Measurements from ENCODE around the gene SLC30A2.

DNA sequence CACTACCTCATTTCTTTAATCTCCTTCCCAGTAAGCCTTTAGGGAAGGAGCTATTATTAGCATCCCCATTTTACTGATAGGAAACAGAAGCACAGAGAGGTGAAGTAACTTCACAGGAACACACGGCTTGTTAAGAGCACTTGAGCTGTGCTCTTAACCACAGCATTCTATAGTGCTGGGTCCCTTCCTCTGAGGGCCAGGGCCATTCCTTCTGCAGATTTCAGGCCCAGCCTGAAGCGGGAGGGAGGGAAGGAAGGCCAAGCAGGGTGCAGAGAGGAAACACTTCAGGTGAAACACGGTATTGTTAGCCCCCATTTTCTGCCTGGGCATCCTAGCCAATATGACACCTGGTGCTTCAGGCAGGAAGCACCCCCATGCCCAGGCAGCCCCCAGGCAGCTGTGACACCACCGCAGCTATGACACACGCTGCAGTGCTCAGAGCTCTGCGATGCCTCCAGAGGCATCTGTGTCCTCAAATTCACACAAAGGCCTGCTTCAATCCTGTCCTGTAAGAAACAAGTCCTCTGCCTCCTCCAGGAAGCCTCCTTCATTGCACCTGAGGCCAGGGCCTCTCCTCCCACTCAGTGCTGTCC is 28.9 kb downstream of the SLC30A2 start:
- TF ChIP-seq FOXM1 (IDR thresholded peaks at IDR 0.05; ENCODE audit: low read depth, low read length) (no peak), NFIC (IDR thresholded peaks at IDR 0.05; ENCODE audit: low read depth, low read length) (no peak), CTCF (IDR thresholded peaks at IDR 0.05 in 2 of 3, conservative IDR thresholded peaks at IDR 0.05 in 1 of 3; ENCODE audit: control insufficient read depth in 2 of 3, extremely low read depth in 1 of 3, insufficient read depth in 1 of 3, low read depth in 3 of 3, low read length in 3 of 3) (no peak), JUNB (IDR thresholded peaks at IDR 0.05) (no peak), CREM (IDR thresholded peaks at IDR 0.05; ENCODE audit: low read depth) (no peak), POLR2AphosphoS5 (IDR thresholded peaks at IDR 0.05; ENCODE audit: low read length) (no peak), TAF1 (IDR thresholded peaks at IDR 0.05; ENCODE audit: borderline replicate concordance, low read depth, low read length) (no peak), EZH2 (IDR thresholded peaks at IDR 0.05; ENCODE audit: borderline replicate concordance, control insufficient read depth, low read depth, low read length) (no peak), EP300 (IDR thresholded peaks at IDR 0.05; ENCODE audit: borderline replicate concordance in 1 of 2, control insufficient read depth in 1 of 2, low read depth in 2 of 2, low read length in 2 of 2) (no peak), POLR2A (IDR thresholded peaks at IDR 0.05; ENCODE audit: low read depth, low read length) (no peak)
- TF ChIP-seq, protein P1, sequence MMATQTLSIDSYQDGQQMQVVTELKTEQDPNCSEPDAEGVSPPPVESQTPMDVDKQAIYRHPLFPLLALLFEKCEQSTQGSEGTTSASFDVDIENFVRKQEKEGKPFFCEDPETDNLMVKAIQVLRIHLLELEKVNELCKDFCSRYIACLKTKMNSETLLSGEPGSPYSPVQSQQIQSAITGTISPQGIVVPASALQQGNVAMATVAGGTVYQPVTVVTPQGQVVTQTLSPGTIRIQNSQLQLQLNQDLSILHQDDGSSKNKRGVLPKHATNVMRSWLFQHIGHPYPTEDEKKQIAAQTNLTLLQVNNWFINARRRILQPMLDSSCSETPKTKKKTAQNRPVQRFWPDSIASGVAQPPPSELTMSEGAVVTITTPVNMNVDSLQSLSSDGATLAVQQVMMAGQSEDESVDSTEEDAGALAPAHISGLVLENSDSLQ (IDR thresholded peaks at IDR 0.05), result no peak
- TF ChIP-seq, protein P2, sequence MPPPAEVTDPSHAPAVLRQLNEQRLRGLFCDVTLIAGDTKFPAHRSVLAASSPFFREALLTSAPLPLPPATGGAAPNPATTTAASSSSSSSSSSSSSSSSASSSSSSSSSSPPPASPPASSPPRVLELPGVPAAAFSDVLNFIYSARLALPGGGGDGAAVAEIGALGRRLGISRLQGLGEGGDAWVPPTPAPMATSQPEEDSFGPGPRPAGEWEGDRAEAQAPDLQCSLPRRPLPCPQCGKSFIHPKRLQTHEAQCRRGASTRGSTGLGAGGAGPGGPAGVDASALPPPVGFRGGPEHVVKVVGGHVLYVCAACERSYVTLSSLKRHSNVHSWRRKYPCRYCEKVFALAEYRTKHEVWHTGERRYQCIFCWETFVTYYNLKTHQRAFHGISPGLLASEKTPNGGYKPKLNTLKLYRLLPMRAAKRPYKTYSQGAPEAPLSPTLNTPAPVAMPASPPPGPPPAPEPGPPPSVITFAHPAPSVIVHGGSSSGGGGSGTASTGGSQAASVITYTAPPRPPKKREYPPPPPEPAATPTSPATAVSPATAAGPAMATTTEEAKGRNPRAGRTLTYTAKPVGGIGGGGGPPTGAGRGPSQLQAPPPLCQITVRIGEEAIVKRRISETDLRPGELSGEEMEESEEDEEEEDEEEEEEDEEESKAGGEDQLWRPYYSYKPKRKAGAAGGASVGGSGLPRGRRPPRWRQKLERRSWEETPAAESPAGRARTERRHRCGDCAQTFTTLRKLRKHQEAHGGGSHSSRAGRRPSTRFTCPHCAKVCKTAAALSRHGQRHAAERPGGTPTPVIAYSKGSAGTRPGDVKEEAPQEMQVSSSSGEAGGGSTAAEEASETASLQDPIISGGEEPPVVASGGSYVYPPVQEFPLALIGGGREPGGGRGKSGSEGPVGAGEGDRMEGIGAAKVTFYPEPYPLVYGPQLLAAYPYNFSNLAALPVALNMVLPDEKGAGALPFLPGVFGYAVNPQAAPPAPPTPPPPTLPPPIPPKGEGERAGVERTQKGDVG (CRISPR knock-in tag; IDR thresholded peaks at IDR 0.05), result no peak
- TF ChIP-seq, protein P3, sequence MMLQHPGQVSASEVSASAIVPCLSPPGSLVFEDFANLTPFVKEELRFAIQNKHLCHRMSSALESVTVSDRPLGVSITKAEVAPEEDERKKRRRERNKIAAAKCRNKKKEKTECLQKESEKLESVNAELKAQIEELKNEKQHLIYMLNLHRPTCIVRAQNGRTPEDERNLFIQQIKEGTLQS (IDR thresholded peaks at IDR 0.05; ENCODE audit: borderline replicate concordance, extremely low read depth, low read depth, low read length), result no peak
